Gastrocnemius medialis (tissue), 4 donors: ENCODE results near the gene NXPH3.

Source experiments
- POLR2A ChIP-seq, 2 donors: fragments of 450-650 bp; IDR thresholded peaks; one replicate each; pipeline ENCODE4 v1.6.1; 2017; ENCODE audit warnings: antibody characterized with exemption in 2 of 2, mild to moderate bottlenecking in 2 of 2, moderate library complexity in 2 of 2
- TF ChIP-seq, protein P1 (sequence below), 5 experiments: fragments of 450-650 bp in 3 of 5; fragments of 200-600 bp in 2 of 5; sonication (generic) in 2 of 5; IDR thresholded peaks in 4 of 5; conservative IDR thresholded peaks in 1 of 5; 1 replicate in 4 of 5; 2 replicates in 1 of 5; pipeline ENCODE4 v1.5.1; 2016 to 2019; ENCODE audit warnings: antibody characterized with exemption in 5 of 5, mild to moderate bottlenecking in 3 of 5, moderate library complexity in 3 of 5

DNA sequence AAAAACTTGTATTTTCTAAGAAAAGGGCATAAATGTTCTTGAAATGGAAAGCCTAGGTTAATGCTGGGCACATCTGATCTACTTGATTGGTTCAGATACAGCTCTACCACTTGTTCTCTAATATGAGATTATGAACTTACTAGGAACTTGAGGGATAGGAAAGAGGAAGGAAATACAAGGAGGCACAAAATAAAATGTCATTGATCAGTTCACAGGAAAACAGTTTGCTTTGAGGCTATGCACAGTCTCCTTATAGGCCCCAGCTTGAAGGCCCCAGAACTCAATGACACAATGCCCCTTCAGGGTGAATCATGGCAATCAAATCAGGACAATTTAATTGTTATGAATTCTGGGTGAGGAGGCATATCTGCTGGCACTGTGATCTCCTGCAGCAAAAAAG, 27.1 kb downstream of the NXPH3 start:
- TF ChIP-seq, protein P1, sequence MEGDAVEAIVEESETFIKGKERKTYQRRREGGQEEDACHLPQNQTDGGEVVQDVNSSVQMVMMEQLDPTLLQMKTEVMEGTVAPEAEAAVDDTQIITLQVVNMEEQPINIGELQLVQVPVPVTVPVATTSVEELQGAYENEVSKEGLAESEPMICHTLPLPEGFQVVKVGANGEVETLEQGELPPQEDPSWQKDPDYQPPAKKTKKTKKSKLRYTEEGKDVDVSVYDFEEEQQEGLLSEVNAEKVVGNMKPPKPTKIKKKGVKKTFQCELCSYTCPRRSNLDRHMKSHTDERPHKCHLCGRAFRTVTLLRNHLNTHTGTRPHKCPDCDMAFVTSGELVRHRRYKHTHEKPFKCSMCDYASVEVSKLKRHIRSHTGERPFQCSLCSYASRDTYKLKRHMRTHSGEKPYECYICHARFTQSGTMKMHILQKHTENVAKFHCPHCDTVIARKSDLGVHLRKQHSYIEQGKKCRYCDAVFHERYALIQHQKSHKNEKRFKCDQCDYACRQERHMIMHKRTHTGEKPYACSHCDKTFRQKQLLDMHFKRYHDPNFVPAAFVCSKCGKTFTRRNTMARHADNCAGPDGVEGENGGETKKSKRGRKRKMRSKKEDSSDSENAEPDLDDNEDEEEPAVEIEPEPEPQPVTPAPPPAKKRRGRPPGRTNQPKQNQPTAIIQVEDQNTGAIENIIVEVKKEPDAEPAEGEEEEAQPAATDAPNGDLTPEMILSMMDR (IDR thresholded peaks at IDR 0.05 in 4 of 5, conservative IDR thresholded peaks at IDR 0.05 in 1 of 5): no peak
- TF ChIP-seq POLR2A (IDR thresholded peaks at IDR 0.05): no peak
